ENCODE data around the gene CPVL.

Gene CPVL

GRCh38 chr7:28955718-28956607 lies 190.4 kb downstream of the CPVL start:
- DNase-seq (ENCODE audit: low read depth): peak; percentile 25
- peak overlapping the region; percentile 12 for H3K4me3 ChIP-seq (ENCODE audit: control insufficient read depth, low read depth, low read length)
- TF ChIP-seq CTCF (conservative IDR thresholded peaks at IDR 0.05; ENCODE audit: control insufficient read depth, insufficient read depth, low read depth, low read length): no peak

GRCh38 chr7:28955356-28955717 lies 191.0 kb downstream of the CPVL start:
- no peak overlapping the region for H3K4me3 ChIP-seq (ENCODE audit: control insufficient read depth, low read depth, low read length)
- DNase-seq (ENCODE audit: low read depth): no peak
- TF ChIP-seq CTCF (conservative IDR thresholded peaks at IDR 0.05; ENCODE audit: control insufficient read depth, insufficient read depth, low read depth, low read length): no peak

- no peak for TF ChIP-seq CTCF (conservative IDR thresholded peaks at IDR 0.05; ENCODE audit: control insufficient read depth, insufficient read depth, low read depth, low read length)
- no peak overlapping the region for H3K4me3 ChIP-seq (ENCODE audit: control insufficient read depth, low read depth, low read length)
Measured at GRCh38 chr7:28954946-28955345, 191.4 kb downstream of the CPVL start.

GRCh38 chr7:28954471-28954870 lies 191.9 kb downstream of the CPVL start:
- TF ChIP-seq CTCF (conservative IDR thresholded peaks at IDR 0.05; ENCODE audit: control insufficient read depth, insufficient read depth, low read depth, low read length): no peak
- DNase-seq (ENCODE audit: low read depth): no peak
- H3K4me3 ChIP-seq (ENCODE audit: control insufficient read depth, low read depth, low read length): no peak overlapping the region

More at GRCh38 chr7:28954946-28955345, 191.4 kb downstream of the CPVL start:
- no peak for DNase-seq (ENCODE audit: low read depth)

GRCh38 chr7:28953633-28954032 lies 192.7 kb downstream of the CPVL start:
- peak; percentile 15 for DNase-seq (ENCODE audit: low read depth)
- no peak for TF ChIP-seq CTCF (conservative IDR thresholded peaks at IDR 0.05; ENCODE audit: control insufficient read depth, insufficient read depth, low read depth, low read length)
- H3K4me3 ChIP-seq (ENCODE audit: control insufficient read depth, low read depth, low read length): no peak overlapping the region
